WTC11 (cell line): Measurements from ENCODE around the gene TMEM150B.

Experiments used
- CTCF ChIP-seq: fragments of 200-600 bp; IDR thresholded peaks from 2 replicates; pipeline ENCODE4 v1.8.0; 2022; ENCODE audit warnings: antibody characterized with exemption
- SP1 ChIP-seq: sonication (generic); formaldehyde crosslinking; conservative IDR thresholded peaks from 2 replicates; pipeline ENCODE4 v1.8.1; 2022; ENCODE audit warnings: missing genetic modification reagents
- TEAD4 ChIP-seq: sonication (generic); formaldehyde crosslinking; IDR thresholded peaks from 2 replicates; pipeline ENCODE4 v1.8.0; 2022; ENCODE audit warnings: mild to moderate bottlenecking, missing genetic modification reagents
- ZBTB43 ChIP-seq: sonication (generic); formaldehyde crosslinking; IDR thresholded peaks from 2 replicates; pipeline ENCODE4 v1.8.1; 2023; ENCODE audit warnings: mild to moderate bottlenecking, missing genetic modification reagents
- ZNF416 ChIP-seq: fragments of 250-450 bp; sonication (Bioruptor Pico); IDR thresholded peaks from 2 replicates; pipeline ENCODE4 v1.9.0; 2021; ENCODE audit warnings: mild to moderate bottlenecking, inconsistent platforms
- TF ChIP-seq, protein P1 (sequence below): sonication (generic); formaldehyde crosslinking; IDR thresholded peaks from 2 replicates; pipeline ENCODE4 v1.8.0; 2022; ENCODE audit warnings: mild to moderate bottlenecking, missing genetic modification reagents
- TF ChIP-seq, protein P2 (sequence below): sonication (generic); formaldehyde crosslinking; IDR thresholded peaks from 2 replicates; pipeline ENCODE4 v1.8.0; 2022; ENCODE audit warnings: mild to moderate bottlenecking, missing genetic modification reagents
- TF ChIP-seq, protein P3 (sequence below): sonication (generic); formaldehyde crosslinking; IDR thresholded peaks from 2 replicates; pipeline ENCODE4 v1.8.0; 2022; ENCODE audit warnings: mild to moderate bottlenecking, missing genetic modification reagents

- TF ChIP-seq CTCF (no peak), SP1 (CRISPR knock-in tag) (no peak), TEAD4 (CRISPR knock-in tag) (no peak), ZNF416 (no peak), ZBTB43 (CRISPR knock-in tag) (no peak)
- TF ChIP-seq, protein P1, sequence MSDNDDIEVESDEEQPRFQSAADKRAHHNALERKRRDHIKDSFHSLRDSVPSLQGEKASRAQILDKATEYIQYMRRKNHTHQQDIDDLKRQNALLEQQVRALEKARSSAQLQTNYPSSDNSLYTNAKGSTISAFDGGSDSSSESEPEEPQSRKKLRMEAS (CRISPR knock-in tag): no peak
- TF ChIP-seq, protein P2, sequence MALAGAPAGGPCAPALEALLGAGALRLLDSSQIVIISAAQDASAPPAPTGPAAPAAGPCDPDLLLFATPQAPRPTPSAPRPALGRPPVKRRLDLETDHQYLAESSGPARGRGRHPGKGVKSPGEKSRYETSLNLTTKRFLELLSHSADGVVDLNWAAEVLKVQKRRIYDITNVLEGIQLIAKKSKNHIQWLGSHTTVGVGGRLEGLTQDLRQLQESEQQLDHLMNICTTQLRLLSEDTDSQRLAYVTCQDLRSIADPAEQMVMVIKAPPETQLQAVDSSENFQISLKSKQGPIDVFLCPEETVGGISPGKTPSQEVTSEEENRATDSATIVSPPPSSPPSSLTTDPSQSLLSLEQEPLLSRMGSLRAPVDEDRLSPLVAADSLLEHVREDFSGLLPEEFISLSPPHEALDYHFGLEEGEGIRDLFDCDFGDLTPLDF: no peak
- TF ChIP-seq, protein P3, sequence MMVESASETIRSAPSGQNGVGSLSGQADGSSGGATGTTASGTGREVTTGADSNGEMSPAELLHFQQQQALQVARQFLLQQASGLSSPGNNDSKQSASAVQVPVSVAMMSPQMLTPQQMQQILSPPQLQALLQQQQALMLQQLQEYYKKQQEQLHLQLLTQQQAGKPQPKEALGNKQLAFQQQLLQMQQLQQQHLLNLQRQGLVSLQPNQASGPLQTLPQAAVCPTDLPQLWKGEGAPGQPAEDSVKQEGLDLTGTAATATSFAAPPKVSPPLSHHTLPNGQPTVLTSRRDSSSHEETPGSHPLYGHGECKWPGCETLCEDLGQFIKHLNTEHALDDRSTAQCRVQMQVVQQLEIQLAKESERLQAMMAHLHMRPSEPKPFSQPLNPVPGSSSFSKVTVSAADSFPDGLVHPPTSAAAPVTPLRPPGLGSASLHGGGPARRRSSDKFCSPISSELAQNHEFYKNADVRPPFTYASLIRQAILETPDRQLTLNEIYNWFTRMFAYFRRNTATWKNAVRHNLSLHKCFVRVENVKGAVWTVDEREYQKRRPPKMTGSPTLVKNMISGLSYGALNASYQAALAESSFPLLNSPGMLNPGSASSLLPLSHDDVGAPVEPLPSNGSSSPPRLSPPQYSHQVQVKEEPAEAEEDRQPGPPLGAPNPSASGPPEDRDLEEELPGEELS (CRISPR knock-in tag): no peak
Observed at GRCh38 chr19:55278391-55279135, 46.6 kb downstream of the TMEM150B start.
